ENCODE measurements around the gene SLC35F3. TPM values are rescaled to one million over a fixed set of nuclear protein-coding genes. Genes with fewer than 3 reads are reported as not detected.

Gene SLC35F3
- total RNA-seq, 2 experiments from 2014 or later, result not detected

- Histone ChIP-seq H3K4me1 (ENCODE audit: insufficient read depth, low read length, poor library complexity, severe bottlenecking) (no peaks in the 10 kb centered on the region), H3K9me3 (ENCODE audit: low read length) (no peaks in the 10 kb centered on the region), H2AFZ (ENCODE audit: low read length) (no peak overlapping the region), H4K20me1 (ENCODE audit: insufficient read depth, low read length) (no peaks in the 10 kb centered on the region), H3K4me3 (ENCODE audit: low read depth, low read length, poor library complexity, severe bottlenecking) (no peak overlapping the region), H3K36me3 (ENCODE audit: insufficient read depth, low read length) (no peaks in the 10 kb centered on the region), H3K4me2 (ENCODE audit: low read length) (no peak overlapping the region), H3K9me2 (ENCODE audit: insufficient read depth, low read length) (no peaks in the 10 kb centered on the region), H3K27ac (ENCODE audit: low read depth, low read length, poor library complexity, severe bottlenecking) (no peak overlapping the region), H3K79me2 (ENCODE audit: insufficient read depth, low read depth, low read length) (no peaks in the 10 kb centered on the region)
- TF ChIP-seq EZH2phosphoT487 (IDR thresholded peaks at IDR 0.05; ENCODE audit: borderline replicate concordance, low read depth, low read length) (no peak), CTCF (conservative IDR thresholded peaks at IDR 0.05; ENCODE audit: low read length) (no peak)
- intact Hi-C loops (cut with micrococcal nuclease; ENCODE audit: unreplicated experiment), result no loop called here
- BruUV-seq (replicated peaks), result no TSS peak
- no peak for DNase-seq (ENCODE audit: low spot score)
- CTCF ChIA-PET (ENCODE audit: unreplicated experiment), result no interaction called here
- POLR2A ChIA-PET, result no interaction called here
These were observed 15.3 kb downstream of the SLC35F3 start for GRCh38 chr1:233919786-233920185.

- TF ChIP-seq CTCF (conservative IDR thresholded peaks at IDR 0.05; ENCODE audit: low read length) (no peak), EZH2phosphoT487 (IDR thresholded peaks at IDR 0.05; ENCODE audit: borderline replicate concordance, low read depth, low read length) (no peak)
- Histone ChIP-seq H3K4me3 (ENCODE audit: low read depth, low read length, poor library complexity, severe bottlenecking) (no peak overlapping the region), H4K20me1 (ENCODE audit: insufficient read depth, low read length) (no peaks in the 10 kb centered on the region), H3K36me3 (ENCODE audit: insufficient read depth, low read length) (no peaks in the 10 kb centered on the region), H3K9me2 (ENCODE audit: insufficient read depth, low read length) (no peaks in the 10 kb centered on the region), H3K4me2 (ENCODE audit: low read length) (no peak overlapping the region), H3K9me3 (ENCODE audit: low read length) (no peaks in the 10 kb centered on the region), H3K4me1 (ENCODE audit: insufficient read depth, low read length, poor library complexity, severe bottlenecking) (no peaks in the 10 kb centered on the region), H3K27ac (ENCODE audit: low read depth, low read length, poor library complexity, severe bottlenecking) (no peak overlapping the region), H3K79me2 (ENCODE audit: insufficient read depth, low read depth, low read length) (no peaks in the 10 kb centered on the region), H2AFZ (ENCODE audit: low read length) (no peak overlapping the region)
- CTCF ChIA-PET (ENCODE audit: unreplicated experiment), result no interaction called here
- no TSS peak for BruUV-seq (replicated peaks)
- intact Hi-C loops (cut with micrococcal nuclease; ENCODE audit: unreplicated experiment), result no loop called here
- POLR2A ChIA-PET, result no interaction called here
- DNase-seq (ENCODE audit: low spot score), result no peak
These were observed 23.6 kb downstream of the SLC35F3 start for GRCh38 chr1:233928123-233928522.

- Histone ChIP-seq H3K27ac (ENCODE audit: low read depth, low read length, poor library complexity, severe bottlenecking) (no peak overlapping the region), H4K20me1 (ENCODE audit: insufficient read depth, low read length) (no peaks in the 10 kb centered on the region), H3K9me2 (ENCODE audit: insufficient read depth, low read length) (no peaks in the 10 kb centered on the region), H2AFZ (ENCODE audit: low read length) (no peak overlapping the region), H3K4me1 (ENCODE audit: insufficient read depth, low read length, poor library complexity, severe bottlenecking) (no peaks in the 10 kb centered on the region), H3K36me3 (ENCODE audit: insufficient read depth, low read length) (no peaks in the 10 kb centered on the region), H3K9me3 (ENCODE audit: low read length) (no peaks in the 10 kb centered on the region), H3K4me2 (ENCODE audit: low read length) (no peak overlapping the region), H3K79me2 (ENCODE audit: insufficient read depth, low read depth, low read length) (no peaks in the 10 kb centered on the region), H3K4me3 (ENCODE audit: low read depth, low read length, poor library complexity, severe bottlenecking) (no peak overlapping the region)
- no TSS peak for BruUV-seq (replicated peaks)
- no peak for DNase-seq (ENCODE audit: low spot score)
- intact Hi-C loops (cut with micrococcal nuclease; ENCODE audit: unreplicated experiment), result no loop called here
- ChIA-PET CTCF (ENCODE audit: unreplicated experiment) (no interaction called here), POLR2A (no interaction called here)
- no peak for TF ChIP-seq CTCF (conservative IDR thresholded peaks at IDR 0.05; ENCODE audit: low read length)
These were observed 28.9 kb downstream of the SLC35F3 start for GRCh38 chr1:233933339-233933738.
